Glomerular visceral epithelial cell (primary cell): Measurements from ENCODE around the gene AKR1B1.

Experiments
- DNase-seq: peaks from one replicate; pipeline ENCODE4 v3.0.0-alpha.2; 2016; ENCODE audit errors: extremely low spot score

The AKR1B1 gene

GRCh38 chr7:134469622-134470021 lies 10.7 kb upstream of the AKR1B1 start:
- no peak for DNase-seq

- no peak for DNase-seq
These were observed 9.6 kb upstream of the AKR1B1 start for GRCh38 chr7:134468475-134468874.

GRCh38 chr7:134468054-134468453 lies 9.2 kb upstream of the AKR1B1 start:
- DNase-seq, result no peak

GRCh38 chr7:134465491-134465890 lies 6.6 kb upstream of the AKR1B1 start:
- DNase-seq, result no peak

GRCh38 chr7:134464496-134464895 lies 5.6 kb upstream of the AKR1B1 start:
- no peak for DNase-seq

GRCh38 chr7:134463751-134464150 lies 4.9 kb upstream of the AKR1B1 start:
- no peak for DNase-seq

GRCh38 chr7:134462337-134462925 lies 3.5 kb upstream of the AKR1B1 start:
- peak; percentile 78 for DNase-seq

- peak; percentile 55 for DNase-seq
These were observed 3.0 kb upstream of the AKR1B1 start for GRCh38 chr7:134461916-134462315.

GRCh38 chr7:134459981-134460380 lies 1.1 kb upstream of the AKR1B1 start:
- DNase-seq, result peak; percentile 76

GRCh38 chr7:134458341-134458805 lies 527 bp downstream of the AKR1B1 start:
- peak; percentile 39 for DNase-seq

GRCh38 chr7:134457210-134457609 lies 1.7 kb downstream of the AKR1B1 start:
- no peak for DNase-seq

GRCh38 chr7:134454277-134454676 lies 4.6 kb downstream of the AKR1B1 start:
- DNase-seq, result no peak

GRCh38 chr7:134453518-134453917 lies 5.4 kb downstream of the AKR1B1 start:
- DNase-seq, result no peak

GRCh38 chr7:134452991-134453473 lies 5.9 kb downstream of the AKR1B1 start:
- peak; percentile 66 for DNase-seq

- peak; percentile 85 for DNase-seq
These were observed 6.5 kb downstream of the AKR1B1 start for GRCh38 chr7:134452419-134452838.

GRCh38 chr7:134451656-134452055 lies 7.2 kb downstream of the AKR1B1 start:
- no peak for DNase-seq

GRCh38 chr7:134450294-134451000 lies 8.5 kb downstream of the AKR1B1 start:
- no peak for DNase-seq

- DNase-seq, result no peak
These were observed 9.2 kb downstream of the AKR1B1 start for GRCh38 chr7:134449680-134450079.

GRCh38 chr7:134448356-134449229 lies 10.3 kb downstream of the AKR1B1 start:
- DNase-seq, result peak; percentile 64

GRCh38 chr7:134447383-134447782 lies 11.5 kb downstream of the AKR1B1 start:
- DNase-seq, result no peak

GRCh38 chr7:134446923-134447322 lies 12.0 kb downstream of the AKR1B1 start:
- no peak for DNase-seq

GRCh38 chr7:134446446-134446845 lies 12.5 kb downstream of the AKR1B1 start:
- DNase-seq, result no peak
